Lower leg skin (tissue), 4 donors: ENCODE data around the gene TAF1C. TPM values are rescaled to one million over a fixed set of nuclear protein-coding genes. Genes with fewer than 3 reads are reported as not detected.
A peak's percentile ranks its signal among the peaks of the same experiment; 100 is the strongest.
"Not testable (repeated sequence)": the region's sequence is repeated elsewhere in the genome, so short reads cannot be mapped to it uniquely, and the experiment has no call there.

Source experiments
- DNase-seq, 2 donors: peaks; one replicate each; pipeline ENCODE4 v3.0.0-alpha.2; 2019; ENCODE audit warnings: low spot score in 2 of 2
- H3K4me3 ChIP-seq: fragments of 200-600 bp; sonication (generic); 2 replicates; pipeline ENCODE4 v1.5.1; 2017; ENCODE audit warnings: mild to moderate bottlenecking, low read depth; ENCODE audit not compliant: poor library complexity, severe bottlenecking
- CTCF ChIP-seq, 3 donors: fragments of 450-650 bp; IDR thresholded peaks; one replicate each; pipeline ENCODE4 v1.5.1; 2016; ENCODE audit warnings: antibody characterized with exemption in 3 of 3, mild to moderate bottlenecking in 3 of 3, moderate library complexity in 2 of 3
- POLR2A ChIP-seq, 2 donors: fragments of 450-650 bp; IDR thresholded peaks; one replicate each; pipeline ENCODE4 v1.6.1; 2016 to 2017; ENCODE audit warnings: antibody characterized with exemption in 2 of 2, mild to moderate bottlenecking in 1 of 2, moderate library complexity in 1 of 2
- WGBS, 2 donors: methylation state at CpG; one replicate each; pipeline ENCODE4 v1.1.5; 2018; 5-methylcytosine and 5-hydroxymethylcytosine counted together
- intact Hi-C: fragments of 100-400 bp; cut with DNase I; formaldehyde crosslinking; loops from one replicate; pipeline ENCODE4 v1.15.0; 2023; ENCODE audit warnings: low total_unique reads
- total RNA-seq, 4 donors: library from RNA; depleted of rRNA; stranded (reverse); fragments of >200 nt; gene quantifications; one replicate each; pipeline ENCODE4 v1.1.0, GENCODE V29; 2016

Gene TAF1C
- total RNA-seq, 4 donors from 2014 or later: 35.8 to 41.8 (median 36.5) TPM

GRCh38 chr16:84205976-84206691 lies 19.3 kb upstream of the TAF1C start:
- WGBS, 2 donors: 85 to 91% methylated on average over 18 of the region's 18 CpGs
- DNase-seq: no peak
- no peak overlapping the region for H3K4me3 ChIP-seq
- intact Hi-C loops: no loop called here
- TF ChIP-seq CTCF (IDR thresholded peaks at IDR 0.05): no peak
- no peak for TF ChIP-seq POLR2A (IDR thresholded peaks at IDR 0.05)

GRCh38 chr16:84205123-84205522 lies 18.3 kb upstream of the TAF1C start:
- H3K4me3 ChIP-seq, intact Hi-C loops, DNase-seq: not testable (repeated sequence)
- WGBS, 2 donors: 87 to 90% methylated on average over 6 of the region's 6 CpGs

- intact Hi-C loops, DNase-seq, H3K4me3 ChIP-seq: not testable (repeated sequence)
- 76 to 99% methylated on average over 14 to 22 of the region's 26 CpGs for WGBS, 2 donors
These were observed 17.7 kb upstream of the TAF1C start for GRCh38 chr16:84204551-84204950.

- peak in 1 of 2 donors; percentile 46 for DNase-seq
- intact Hi-C loops: no loop called here
- no peak for TF ChIP-seq POLR2A (IDR thresholded peaks at IDR 0.05)
- no peak for TF ChIP-seq CTCF (IDR thresholded peaks at IDR 0.05)
- H3K4me3 ChIP-seq: no peak overlapping the region
- WGBS, 2 donors: 52 to 65% methylated on average over 10 of the region's 10 CpGs
These were observed 13.0 kb upstream of the TAF1C start for GRCh38 chr16:84199861-84200260.

- no peak for DNase-seq
- 73 to 76% methylated on average over 13 of the region's 13 CpGs for WGBS, 2 donors
- TF ChIP-seq POLR2A (IDR thresholded peaks at IDR 0.05): no peak
- TF ChIP-seq CTCF (IDR thresholded peaks at IDR 0.05): no peak
- H3K4me3 ChIP-seq: no peak overlapping the region
- intact Hi-C loops: no loop called here
These were observed 12.2 kb upstream of the TAF1C start for GRCh38 chr16:84199097-84199496.

- intact Hi-C loops: no loop called here
- TF ChIP-seq POLR2A (IDR thresholded peaks at IDR 0.05): no peak
- TF ChIP-seq CTCF (IDR thresholded peaks at IDR 0.05): no peak
- no peak for DNase-seq
- no peak overlapping the region for H3K4me3 ChIP-seq
- WGBS, 2 donors: 36 to 48% methylated on average over 10 of the region's 10 CpGs
These were observed 11.5 kb upstream of the TAF1C start for GRCh38 chr16:84198401-84198800.
